Hepatocyte (in vitro differentiated cells): Measurements from ENCODE around the gene UBASH3A. TPM values are rescaled to one million over a fixed set of nuclear protein-coding genes. Genes with fewer than 3 reads are reported as not detected.

ENCODE experiments used
- DNase-seq: peaks from one replicate; pipeline ENCODE4 v3.0.0-alpha.2; 2016; ENCODE audit warnings: low spot score
- H2AFZ ChIP-seq: fragments of 200-600 bp; sonication (generic); 2 replicates; pipeline ENCODE4 v1.6.0; 2016; ENCODE audit warnings: antibody characterized with exemption, mild to moderate bottlenecking
- H3K27ac ChIP-seq: fragments of 200-600 bp; sonication (generic); 2 replicates; pipeline ENCODE4 v1.5.1; 2016; ENCODE audit warnings: mild to moderate bottlenecking
- H3K27me3 ChIP-seq: fragments of 200-600 bp; sonication (generic); 2 replicates; pipeline ENCODE4 v1.6.1; 2016
- H3K36me3 ChIP-seq: fragments of 200-600 bp; sonication (generic); replicated peaks from 2 replicates; pipeline ENCODE4 v1.5.1; 2016; ENCODE audit warnings: low read depth; ENCODE audit not compliant: insufficient read depth
- H3K4me1 ChIP-seq: fragments of 200-600 bp; sonication (generic); 2 replicates; pipeline ENCODE4 v1.5.1; 2016; ENCODE audit warnings: mild to moderate bottlenecking, moderate library complexity; ENCODE audit not compliant: insufficient read depth
- H3K4me2 ChIP-seq: fragments of 200-600 bp; sonication (generic); 2 replicates; pipeline ENCODE4 v1.6.0; 2016
- H3K4me3 ChIP-seq: fragments of 200-600 bp; sonication (generic); 2 replicates; pipeline ENCODE4 v1.5.1; 2016; ENCODE audit warnings: mild to moderate bottlenecking
- H3K79me2 ChIP-seq: fragments of 200-600 bp; sonication (generic); 2 replicates; pipeline ENCODE4 v1.6.0; 2017; ENCODE audit warnings: mild to moderate bottlenecking
- H3K9me2 ChIP-seq: fragments of 200-600 bp; sonication (generic); replicated peaks from 2 replicates; pipeline ENCODE4 v1.6.0; 2017; ENCODE audit warnings: mild to moderate bottlenecking; ENCODE audit not compliant: insufficient read depth
- H3K9me3 ChIP-seq: fragments of 200-600 bp; sonication (generic); 2 replicates; pipeline ENCODE4 v1.5.1; 2016; ENCODE audit warnings: low read depth, mild to moderate bottlenecking
- H4K20me1 ChIP-seq: fragments of 200-600 bp; sonication (generic); 2 replicates; pipeline ENCODE4 v1.6.0; 2016; ENCODE audit warnings: mild to moderate bottlenecking; ENCODE audit not compliant: insufficient read depth, poor library complexity, severe bottlenecking
- CTCF ChIP-seq: fragments of 200-600 bp; sonication (generic); IDR thresholded peaks from 2 replicates; pipeline ENCODE4 v1.5.1; 2016; ENCODE audit warnings: antibody characterized with exemption, mild to moderate bottlenecking; ENCODE audit not compliant: poor library complexity
- EZH2 ChIP-seq: fragments of 200-600 bp; sonication (generic); IDR thresholded peaks from 2 replicates; pipeline ENCODE4 v1.6.1; 2016; ENCODE audit warnings: antibody characterized with exemption, mild to moderate bottlenecking, borderline replicate concordance
- EZH2phosphoT487 ChIP-seq: fragments of 200-600 bp; sonication (generic); IDR thresholded peaks from one replicate; pipeline ENCODE4 v1.6.1; 2018; ENCODE audit warnings: antibody characterized with exemption, mild to moderate bottlenecking, low read depth, moderate library complexity; ENCODE audit not compliant: unreplicated experiment, severe bottlenecking
- WGBS: methylation state at CpG from one replicate; pipeline ENCODE4 v1.1.6; 2016; ENCODE audit warnings: low lambda C conversion rate; ENCODE audit errors: missing lambda C conversion rate; 5-methylcytosine and 5-hydroxymethylcytosine counted together
- polyA plus RNA-seq: library from polyadenylated mRNA; unstranded; fragments of >200 nt; fragmentation: Nextera tagmentation; extraction: Ambion mirVana; gene quantifications from 2 replicates; pipeline ENCODE4 v1.2.1, GENCODE V29; 2016
- total RNA-seq: library from RNA; depleted of rRNA; stranded (reverse); fragments of >200 nt; gene quantifications from 2 replicates; pipeline ENCODE4 v1.2.3, GENCODE V29; 2014

UBASH3A gene
- total and polyA plus RNA-seq, 2 experiments from 2014 or later, result not detected

- H3K79me2 ChIP-seq, result no peaks in the 10 kb centered on the region
- H3K4me2 ChIP-seq, result no peak overlapping the region
- peak; percentile 57 for DNase-seq
- TF ChIP-seq EZH2phosphoT487, result no peak
- no peaks in the 10 kb centered on the region for H3K27me3 ChIP-seq
- no peak overlapping the region for H3K4me3 ChIP-seq
- H3K4me1 ChIP-seq, result peaks cover 18% of the 10 kb centered on the region
- H3K9me3 ChIP-seq, result no peaks in the 10 kb centered on the region
- peak overlapping the region; percentile 56 for H3K27ac ChIP-seq
- no peaks in the 10 kb centered on the region for H3K9me2 ChIP-seq
- no peaks in the 10 kb centered on the region for H4K20me1 ChIP-seq
- no peak overlapping the region for H2AFZ ChIP-seq
- H3K36me3 ChIP-seq, result no peaks in the 10 kb centered on the region
These were observed 87.0 kb downstream of the UBASH3A start for GRCh38 chr21:42490720-42491119.

GRCh38 chr21:42491328-42491727 is 87.6 kb downstream of the UBASH3A start:
- no peaks in the 10 kb centered on the region for H3K36me3 ChIP-seq
- H3K27me3 ChIP-seq, result no peaks in the 10 kb centered on the region
- no peaks in the 10 kb centered on the region for H3K79me2 ChIP-seq
- H3K4me1 ChIP-seq, result peaks cover 18% of the 10 kb centered on the region
- 61% methylated on average over 1 of the region's 1 CpG for WGBS
- no peak overlapping the region for H3K4me3 ChIP-seq
- H3K9me3 ChIP-seq, result no peaks in the 10 kb centered on the region
- H3K27ac ChIP-seq, result peak overlapping the region; percentile 45
- no peak overlapping the region for H2AFZ ChIP-seq
- TF ChIP-seq EZH2phosphoT487 (no peak), EZH2 (no peak), CTCF (no peak)
- DNase-seq, result no peak
- H3K9me2 ChIP-seq, result no peaks in the 10 kb centered on the region
- H4K20me1 ChIP-seq, result no peaks in the 10 kb centered on the region
- H3K4me2 ChIP-seq, result no peak overlapping the region

GRCh38 chr21:42492201-42492600 is 88.5 kb downstream of the UBASH3A start:
- no peaks in the 10 kb centered on the region for H3K27me3 ChIP-seq
- no peak for TF ChIP-seq EZH2
- DNase-seq, result no peak
- H3K4me3 ChIP-seq, result no peak overlapping the region
- no peaks in the 10 kb centered on the region for H3K9me2 ChIP-seq
- H3K4me2 ChIP-seq, result no peak overlapping the region
- H3K9me3 ChIP-seq, result no peaks in the 10 kb centered on the region
- no peaks in the 10 kb centered on the region for H3K36me3 ChIP-seq
- H2AFZ ChIP-seq, result no peak overlapping the region
- peaks cover 23% of the 10 kb centered on the region for H3K4me1 ChIP-seq
- no peaks in the 10 kb centered on the region for H3K79me2 ChIP-seq
- WGBS, result 86% methylated on average over 8 of the region's 8 CpGs
- H4K20me1 ChIP-seq, result no peaks in the 10 kb centered on the region
- H3K27ac ChIP-seq, result no peak overlapping the region

- 71% methylated on average over 13 of the region's 13 CpGs for WGBS
- H3K4me1 ChIP-seq, result peaks cover 23% of the 10 kb centered on the region
- no peak overlapping the region for H3K4me3 ChIP-seq
- H3K9me3 ChIP-seq, result no peaks in the 10 kb centered on the region
- no peaks in the 10 kb centered on the region for H3K79me2 ChIP-seq
- H4K20me1 ChIP-seq, result no peaks in the 10 kb centered on the region
- no peak for TF ChIP-seq EZH2
- no peak for TF ChIP-seq CTCF
- TF ChIP-seq EZH2phosphoT487, result no peak
- H3K27me3 ChIP-seq, result no peaks in the 10 kb centered on the region
- H3K9me2 ChIP-seq, result no peaks in the 10 kb centered on the region
- H3K27ac ChIP-seq, result peak overlapping the region; percentile 61
- DNase-seq, result peak; percentile 55
- H3K36me3 ChIP-seq, result no peaks in the 10 kb centered on the region
- no peak overlapping the region for H2AFZ ChIP-seq
- H3K4me2 ChIP-seq, result no peak overlapping the region
These were observed 89.7 kb downstream of the UBASH3A start for GRCh38 chr21:42493109-42494060.
